ENCODE results near the gene CFDP1.

GRCh38 chr16:75260851-75261589 lies 172.3 kb downstream of the CFDP1 start:
- TF ChIP-seq, protein P1, sequence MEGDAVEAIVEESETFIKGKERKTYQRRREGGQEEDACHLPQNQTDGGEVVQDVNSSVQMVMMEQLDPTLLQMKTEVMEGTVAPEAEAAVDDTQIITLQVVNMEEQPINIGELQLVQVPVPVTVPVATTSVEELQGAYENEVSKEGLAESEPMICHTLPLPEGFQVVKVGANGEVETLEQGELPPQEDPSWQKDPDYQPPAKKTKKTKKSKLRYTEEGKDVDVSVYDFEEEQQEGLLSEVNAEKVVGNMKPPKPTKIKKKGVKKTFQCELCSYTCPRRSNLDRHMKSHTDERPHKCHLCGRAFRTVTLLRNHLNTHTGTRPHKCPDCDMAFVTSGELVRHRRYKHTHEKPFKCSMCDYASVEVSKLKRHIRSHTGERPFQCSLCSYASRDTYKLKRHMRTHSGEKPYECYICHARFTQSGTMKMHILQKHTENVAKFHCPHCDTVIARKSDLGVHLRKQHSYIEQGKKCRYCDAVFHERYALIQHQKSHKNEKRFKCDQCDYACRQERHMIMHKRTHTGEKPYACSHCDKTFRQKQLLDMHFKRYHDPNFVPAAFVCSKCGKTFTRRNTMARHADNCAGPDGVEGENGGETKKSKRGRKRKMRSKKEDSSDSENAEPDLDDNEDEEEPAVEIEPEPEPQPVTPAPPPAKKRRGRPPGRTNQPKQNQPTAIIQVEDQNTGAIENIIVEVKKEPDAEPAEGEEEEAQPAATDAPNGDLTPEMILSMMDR (IDR thresholded peaks at IDR 0.05): no peak
- TF ChIP-seq POLR2A (IDR thresholded peaks at IDR 0.05): no peak

Data from esophagus squamous epithelium (tissue), 4 donors.